NK-92 (cell line): Measurements from ENCODE around the gene TMEM44.

Experiments used
- DNase-seq: peaks from one replicate; lab custom pipeline; 2025; ENCODE audit not compliant: unreplicated experiment; lab: John Stamatoyannopoulos, UW

The TMEM44 gene

GRCh38 chr3:194633349-194634004, at the start of gene TMEM44:
Gene TMEM44, minus strand, starts transcription at chr3:194633419. Its CDS starts 204 bp downstream, at chr3:194633215.
- DNase-seq = no peak

- peak; percentile 13 for DNase-seq
Observed at GRCh38 chr3:194682694-194683310, 49.6 kb upstream of the TMEM44 start.

DNA sequence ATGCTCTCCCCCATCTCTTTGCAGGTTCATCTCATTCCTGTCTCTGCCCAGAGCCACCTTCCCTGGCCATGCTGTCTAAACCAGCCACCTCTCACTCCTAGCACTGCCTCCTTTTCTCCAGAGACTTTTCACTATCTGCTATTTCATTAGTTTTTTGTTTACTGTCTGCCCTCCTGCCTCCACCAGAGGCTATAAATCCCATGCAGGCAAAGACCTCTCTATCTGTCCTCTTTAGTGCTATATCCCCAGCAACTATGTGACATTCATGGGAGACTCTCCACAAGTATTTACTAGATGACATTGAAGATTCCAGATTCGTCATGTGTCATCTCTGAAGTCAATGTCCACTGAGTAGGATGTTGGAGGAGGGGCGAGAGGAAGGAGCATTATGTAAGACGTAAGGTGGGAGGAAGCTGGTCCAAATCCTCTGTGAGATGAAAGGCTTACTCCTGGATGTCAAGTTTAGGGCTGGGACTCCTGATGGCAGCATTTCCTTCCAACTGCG, 49.0 kb upstream of the TMEM44 start:
- no peak for DNase-seq

DNA sequence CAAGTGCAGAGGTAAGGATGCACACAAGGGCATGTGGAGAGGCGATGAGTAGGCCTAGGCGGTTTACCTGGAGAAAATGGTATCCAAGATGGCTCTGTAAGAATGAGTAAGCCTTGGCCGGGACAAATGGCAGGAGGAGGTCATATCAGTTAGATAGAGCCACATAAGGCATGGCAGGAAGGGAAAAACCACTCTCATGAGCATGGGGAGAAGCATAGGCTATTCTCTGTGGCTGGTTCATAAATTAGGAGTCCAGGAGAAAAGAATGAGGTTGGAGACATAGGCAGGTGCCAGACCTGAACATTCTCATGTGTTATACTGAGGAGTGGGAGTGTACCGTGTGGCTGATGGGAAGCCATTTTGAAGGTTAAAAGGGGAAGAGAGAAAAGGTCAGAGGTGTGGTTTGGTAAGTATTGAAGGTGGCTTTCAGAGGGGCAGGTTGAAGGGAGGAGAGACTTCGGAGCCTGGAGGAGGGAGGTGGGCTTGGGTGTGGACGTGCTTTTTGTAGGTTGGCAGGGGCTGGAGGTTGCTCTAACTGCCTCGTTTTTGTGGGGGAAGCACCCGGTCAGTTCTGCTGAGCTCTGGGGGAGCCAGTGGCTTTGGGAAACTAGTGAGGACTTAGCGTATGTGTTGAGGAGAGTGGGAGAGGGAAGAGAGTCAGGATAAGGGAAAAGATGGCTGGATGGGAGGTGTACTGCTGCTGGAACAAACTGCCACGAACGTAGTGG, 47.8 kb upstream of the TMEM44 start:
- no peak for DNase-seq

DNA sequence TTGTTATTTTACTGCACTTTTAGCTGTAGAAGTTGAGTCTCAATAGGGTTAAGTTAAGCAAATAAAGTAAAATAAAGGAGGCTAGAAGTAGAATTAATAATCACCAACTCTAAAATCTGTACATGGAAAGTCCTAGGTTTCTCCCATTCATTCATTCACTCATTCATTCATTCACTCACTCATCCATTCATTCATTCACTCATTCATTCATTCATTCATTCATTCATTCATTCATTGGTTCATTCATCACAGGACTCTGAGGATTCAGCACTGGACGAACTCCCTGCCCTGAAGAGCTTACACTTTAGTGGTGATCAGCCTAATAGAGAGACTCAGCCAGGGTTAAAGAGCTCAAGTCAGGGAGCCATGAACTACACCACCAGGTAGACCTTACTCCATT, 43.3 kb upstream of the TMEM44 start:
- no peak for DNase-seq

- DNase-seq = no peak
Observed at GRCh38 chr3:194675680-194676079, 42.5 kb upstream of the TMEM44 start.

DNA sequence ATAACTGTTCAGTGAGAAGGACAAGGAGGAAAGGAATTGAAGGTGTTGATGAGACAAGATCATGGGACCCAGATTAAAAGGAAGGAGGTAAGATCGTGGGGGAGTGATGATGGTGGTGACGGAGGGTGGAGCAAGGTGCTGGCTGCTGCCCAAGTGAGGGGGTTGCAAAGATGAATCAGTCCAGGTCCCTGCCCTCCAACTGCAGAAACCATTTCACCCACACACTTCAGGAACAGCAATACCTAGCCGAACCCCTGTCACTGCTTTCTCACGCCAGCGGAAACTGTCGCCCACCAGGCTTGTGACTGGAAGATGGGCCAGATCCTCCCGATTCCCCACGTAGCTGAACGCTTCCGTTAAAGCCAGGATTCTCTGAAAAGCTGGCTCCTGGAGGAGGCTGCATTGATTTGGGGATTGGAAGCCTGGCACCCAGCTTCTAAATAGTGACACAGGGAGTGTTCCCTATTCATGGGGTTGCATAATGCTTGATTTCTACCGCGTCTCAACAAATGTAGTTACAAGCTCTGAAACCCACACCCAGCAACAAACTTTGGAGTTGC, 41.9 kb upstream of the TMEM44 start:
- no peak for DNase-seq

GRCh38 chr3:194673761-194674160, 40.5 kb upstream of the TMEM44 start:
- DNase-seq = no peak

DNA sequence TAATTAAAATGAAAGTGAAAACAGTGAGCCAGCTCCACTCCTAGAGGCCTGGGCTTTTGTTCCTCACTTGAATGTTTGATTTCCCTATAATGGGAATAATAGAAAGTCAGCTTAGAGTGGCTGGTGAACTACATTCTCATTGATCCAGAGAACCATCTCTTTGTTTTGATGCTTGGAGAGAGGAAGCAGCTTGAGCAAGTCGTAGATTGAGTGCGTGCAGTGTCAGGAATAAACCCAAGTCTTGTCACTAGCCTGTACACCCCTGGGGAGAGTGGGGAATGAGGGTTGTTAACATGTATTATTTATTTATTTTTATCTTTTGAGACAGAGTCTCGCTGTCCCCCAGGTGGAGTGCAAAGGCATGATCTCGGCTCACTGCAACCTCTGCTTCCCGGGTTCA, 39.7 kb upstream of the TMEM44 start:
- DNase-seq = no peak

DNA sequence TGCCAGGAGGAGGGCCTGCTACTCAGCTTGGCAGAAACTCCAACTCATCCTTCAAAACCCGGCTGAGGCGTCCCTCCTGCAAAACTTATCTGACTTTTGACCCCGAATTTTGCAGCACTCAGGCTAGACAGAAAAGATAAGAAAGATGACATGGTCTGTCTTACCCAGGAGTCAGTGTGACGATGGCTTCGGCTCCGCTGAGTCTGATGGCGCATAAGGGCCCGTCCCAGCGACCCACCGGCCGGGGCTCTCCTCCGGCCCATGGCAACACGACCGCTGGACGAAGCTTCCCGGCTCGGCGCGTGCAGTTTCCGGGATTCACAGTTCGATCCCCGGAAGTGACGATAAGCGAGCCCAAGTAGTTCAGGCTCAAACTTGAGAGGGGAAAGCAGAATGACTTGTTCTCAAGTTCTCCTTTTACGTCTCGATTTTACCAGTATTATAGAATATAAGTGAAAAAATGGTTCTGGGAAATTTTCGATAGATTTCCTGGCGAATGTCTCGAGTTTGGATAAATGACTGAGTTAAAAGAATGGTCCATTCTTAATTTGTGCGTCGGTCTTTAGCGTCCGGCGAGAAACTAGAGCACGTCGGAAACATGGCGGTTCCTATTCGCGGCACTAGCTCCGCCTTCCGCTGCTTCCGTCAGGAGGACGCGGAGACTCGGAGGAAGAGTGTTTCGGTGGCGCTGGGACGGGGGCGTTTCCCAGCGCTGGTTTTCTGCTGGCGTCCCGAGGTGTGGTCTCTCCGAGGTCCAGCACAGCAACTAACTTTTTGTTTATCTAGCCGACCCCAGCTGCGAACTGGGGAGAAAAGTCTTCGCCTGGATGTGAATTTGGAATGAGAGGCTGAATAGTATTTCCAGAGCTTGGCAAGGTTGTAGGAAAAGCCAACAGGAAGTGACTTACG, 38.9 kb upstream of the TMEM44 start, which contains the start of gene LSG1:
LSG1 (minus strand) TSS at position 292 of the 909 bp plus-strand sequence; CDS start at position 263, 29 bp downstream.
- peak; percentile 27 for DNase-seq

GRCh38 chr3:194671511-194671899, 38.3 kb upstream of the TMEM44 start:
- DNase-seq = no peak

GRCh38 chr3:194667363-194667762, 34.1 kb upstream of the TMEM44 start:
- no peak for DNase-seq

GRCh38 chr3:194664857-194665256, 31.6 kb upstream of the TMEM44 start:
- no peak for DNase-seq

DNA sequence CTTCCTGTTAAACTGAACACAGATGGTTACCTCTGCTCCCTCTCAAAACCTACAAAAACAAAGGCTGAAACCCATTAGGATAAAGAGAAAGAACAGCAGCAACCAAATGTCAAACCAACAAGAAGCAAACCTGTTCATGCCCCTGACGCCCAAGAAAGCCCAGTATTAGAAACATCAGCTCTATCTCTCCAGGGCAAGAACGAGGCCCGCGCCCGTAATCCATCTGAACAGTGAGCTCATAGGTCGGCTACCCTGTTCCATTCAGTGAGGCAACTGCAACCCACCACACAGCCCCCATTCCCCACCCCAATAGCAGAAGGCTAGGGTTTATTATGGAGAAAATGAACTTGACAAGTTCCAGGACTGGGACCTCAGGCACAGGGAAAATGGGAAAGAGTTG, 28.7 kb upstream of the TMEM44 start:
- DNase-seq = no peak

GRCh38 chr3:194661374-194661773, 28.2 kb upstream of the TMEM44 start:
- DNase-seq = no peak

GRCh38 chr3:194659778-194660177, 26.6 kb upstream of the TMEM44 start:
- DNase-seq = no peak

GRCh38 chr3:194658477-194659242, 25.4 kb upstream of the TMEM44 start:
- no peak for DNase-seq

GRCh38 chr3:194657439-194657838, 24.2 kb upstream of the TMEM44 start:
- DNase-seq = no peak

DNA sequence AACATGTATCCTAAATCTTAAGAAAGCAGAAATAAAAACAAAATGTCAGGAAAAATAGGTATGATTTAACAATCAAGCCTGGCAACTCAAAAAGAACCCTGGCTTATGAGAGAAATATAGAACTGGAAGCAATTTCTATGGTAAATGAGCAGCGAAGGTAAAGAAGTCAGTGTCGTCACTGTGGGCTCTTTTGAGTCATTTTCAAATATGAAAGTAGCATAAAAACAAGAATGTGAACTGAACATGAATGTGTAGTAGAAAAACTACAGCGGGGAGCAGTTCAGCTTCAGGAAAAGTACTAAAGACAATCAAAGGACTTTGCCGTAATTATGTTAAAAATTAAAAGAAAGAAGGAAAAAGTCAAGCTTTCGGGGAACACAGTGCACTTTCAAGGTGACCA, 21.2 kb upstream of the TMEM44 start:
- no peak for DNase-seq

GRCh38 chr3:194647747-194648146, 14.5 kb upstream of the TMEM44 start:
- DNase-seq = no peak
